Raji (cell line): ENCODE measurements around the gene PDLIM5.

Experiments
- POLR2A ChIP-seq: IDR thresholded peaks from 2 replicates; pipeline ENCODE4 v1.6.1; 2011; ENCODE audit warnings: low read depth, low read length, control low read depth; ENCODE audit not compliant: insufficient read depth

PDLIM5 gene

GRCh38 chr4:94500685-94501084 is 48.9 kb downstream of the PDLIM5 start:
- no peak for TF ChIP-seq POLR2A

DNA sequence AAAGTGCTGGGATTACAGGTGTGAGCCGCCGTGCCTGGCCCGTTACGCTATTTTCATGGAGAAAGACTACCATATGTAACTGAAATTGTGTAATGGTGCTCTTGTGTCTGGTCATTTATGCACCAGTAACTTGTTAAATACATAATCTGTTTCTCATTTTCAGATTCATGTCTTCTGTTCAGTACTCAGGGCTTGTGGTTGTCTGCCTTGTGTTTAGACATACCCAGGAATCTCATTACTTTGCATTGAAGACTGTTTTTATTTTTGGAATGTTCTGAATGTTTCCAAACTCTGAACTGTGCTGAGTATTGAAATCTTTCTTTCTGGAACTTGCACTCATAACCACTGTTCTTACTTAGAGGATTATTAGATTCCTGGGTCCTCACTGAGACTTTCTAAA is 52.8 kb downstream of the PDLIM5 start:
- TF ChIP-seq POLR2A: no peak

GRCh38 chr4:94506822-94507221 is 55.1 kb downstream of the PDLIM5 start:
- no peak for TF ChIP-seq POLR2A

DNA sequence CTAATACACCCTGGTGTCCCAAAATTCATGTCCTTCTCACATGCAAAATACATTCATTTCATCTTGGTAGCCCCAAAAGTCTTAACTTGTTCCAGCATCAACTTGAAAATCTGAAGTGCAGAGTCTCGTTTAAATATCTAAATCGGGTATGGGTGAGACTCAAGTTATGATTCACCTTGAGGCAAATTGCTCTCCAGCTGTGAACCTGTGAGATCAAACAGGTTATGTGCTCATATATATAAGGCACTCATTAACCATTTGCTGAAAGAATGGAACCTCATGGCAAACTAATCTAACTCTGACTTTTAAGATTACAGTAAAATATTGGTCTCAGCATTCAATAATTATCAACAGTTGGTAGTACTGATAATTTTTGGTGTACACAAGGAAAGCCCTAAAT is 55.5 kb downstream of the PDLIM5 start:
- TF ChIP-seq POLR2A: no peak

DNA sequence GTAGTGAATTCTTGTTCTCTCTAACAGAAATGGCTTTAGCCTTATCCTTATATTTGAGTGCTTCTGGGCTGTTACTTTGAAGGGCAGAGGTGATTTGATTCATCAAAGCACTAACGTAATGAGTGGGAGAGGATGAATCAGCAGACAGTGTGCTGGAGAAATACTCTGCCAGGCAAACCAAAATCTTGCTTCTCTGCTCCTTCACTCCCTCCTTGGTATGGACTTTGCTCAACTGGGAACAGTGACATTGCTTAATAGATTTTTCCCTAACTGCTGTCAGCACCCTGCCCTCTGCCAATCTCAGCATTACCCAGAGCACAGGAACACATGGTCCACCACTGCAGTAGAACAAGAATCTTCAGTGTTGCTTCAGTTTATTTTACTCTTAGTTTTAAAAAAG is 56.0 kb downstream of the PDLIM5 start:
- no peak for TF ChIP-seq POLR2A

- no peak for TF ChIP-seq POLR2A
Observed at GRCh38 chr4:94508296-94508695, 56.6 kb downstream of the PDLIM5 start.

- TF ChIP-seq POLR2A: no peak
Observed at GRCh38 chr4:94508806-94509205, 57.1 kb downstream of the PDLIM5 start.

GRCh38 chr4:94511591-94511990 is 59.8 kb downstream of the PDLIM5 start:
- TF ChIP-seq POLR2A: no peak

- no peak for TF ChIP-seq POLR2A
Observed at GRCh38 chr4:94515365-94515764, 63.6 kb downstream of the PDLIM5 start.

DNA sequence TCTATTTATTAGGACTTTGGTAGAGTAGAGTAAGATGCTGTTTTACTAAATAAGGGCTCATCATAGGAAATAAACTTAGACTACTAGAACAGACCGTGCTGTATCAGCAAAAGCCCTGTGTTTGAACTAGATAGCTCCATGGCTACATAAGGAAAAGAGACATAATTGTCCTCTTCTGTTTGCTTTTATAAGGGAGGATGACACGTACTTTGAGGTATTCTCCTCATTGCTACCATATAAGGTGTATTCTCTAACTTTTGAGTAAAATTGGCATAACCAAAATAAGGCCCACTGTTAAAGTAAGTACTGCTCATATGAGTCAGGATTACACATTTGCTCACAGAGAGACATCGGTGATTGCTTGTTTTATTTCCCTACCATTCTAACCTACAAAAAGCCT is 64.3 kb downstream of the PDLIM5 start:
- no peak for TF ChIP-seq POLR2A

DNA sequence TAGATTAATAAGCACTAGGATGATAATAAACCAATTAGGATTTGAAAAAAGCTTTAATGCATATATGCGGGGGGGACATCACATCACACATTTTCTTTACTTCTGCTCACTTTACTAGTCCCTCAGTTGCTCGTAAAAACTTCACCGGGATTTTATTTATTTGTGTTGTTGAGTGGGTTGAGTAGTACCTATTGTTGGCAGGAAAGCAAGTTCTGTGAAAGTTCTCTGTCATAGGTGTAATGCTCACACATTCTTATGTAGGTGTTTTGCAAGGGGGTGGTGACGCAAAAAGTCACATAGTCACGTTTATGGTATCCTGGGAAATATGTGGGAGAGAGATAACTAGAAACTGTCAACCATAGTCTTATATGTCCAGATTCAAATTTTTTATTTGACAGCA is 65.3 kb downstream of the PDLIM5 start:
- no peak for TF ChIP-seq POLR2A

DNA sequence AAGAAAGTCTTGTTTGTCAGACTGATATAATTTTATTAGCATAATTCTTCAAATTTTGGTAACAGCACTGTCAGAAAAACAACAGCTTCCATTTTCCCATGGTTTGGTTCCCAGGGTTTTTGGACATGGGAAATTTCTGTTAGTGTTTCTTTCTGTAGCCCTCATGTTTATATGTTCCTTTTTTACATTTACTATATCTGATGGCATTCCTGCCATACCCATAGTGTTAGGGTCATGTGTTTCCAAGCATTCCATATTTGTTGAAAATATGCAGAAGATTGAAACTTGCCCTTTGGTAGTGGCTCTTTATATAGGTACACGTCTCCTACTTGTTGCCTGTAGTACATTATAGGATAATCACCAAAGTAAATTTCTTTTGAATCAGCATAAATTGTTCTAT is 65.8 kb downstream of the PDLIM5 start:
- TF ChIP-seq POLR2A: no peak

DNA sequence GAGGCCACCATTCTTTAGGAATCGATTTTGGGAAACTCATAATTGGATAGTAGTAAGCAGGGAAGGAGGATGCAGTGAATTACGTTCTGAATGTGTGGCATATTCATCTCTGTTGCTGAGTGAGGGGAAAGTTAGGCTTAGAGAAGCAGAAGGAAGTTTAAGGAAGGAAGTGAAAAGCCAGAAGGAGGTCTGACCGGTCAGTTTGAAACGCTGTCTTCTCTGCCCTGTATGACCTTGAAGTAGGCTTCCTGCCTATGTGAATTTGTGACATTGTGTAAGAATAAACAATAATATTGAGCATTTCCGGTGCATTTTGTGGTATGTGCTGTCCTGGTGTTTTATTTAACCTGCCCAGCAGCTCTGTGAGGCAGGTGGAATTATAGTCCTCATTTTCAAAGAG is 67.3 kb downstream of the PDLIM5 start:
- no peak for TF ChIP-seq POLR2A

DNA sequence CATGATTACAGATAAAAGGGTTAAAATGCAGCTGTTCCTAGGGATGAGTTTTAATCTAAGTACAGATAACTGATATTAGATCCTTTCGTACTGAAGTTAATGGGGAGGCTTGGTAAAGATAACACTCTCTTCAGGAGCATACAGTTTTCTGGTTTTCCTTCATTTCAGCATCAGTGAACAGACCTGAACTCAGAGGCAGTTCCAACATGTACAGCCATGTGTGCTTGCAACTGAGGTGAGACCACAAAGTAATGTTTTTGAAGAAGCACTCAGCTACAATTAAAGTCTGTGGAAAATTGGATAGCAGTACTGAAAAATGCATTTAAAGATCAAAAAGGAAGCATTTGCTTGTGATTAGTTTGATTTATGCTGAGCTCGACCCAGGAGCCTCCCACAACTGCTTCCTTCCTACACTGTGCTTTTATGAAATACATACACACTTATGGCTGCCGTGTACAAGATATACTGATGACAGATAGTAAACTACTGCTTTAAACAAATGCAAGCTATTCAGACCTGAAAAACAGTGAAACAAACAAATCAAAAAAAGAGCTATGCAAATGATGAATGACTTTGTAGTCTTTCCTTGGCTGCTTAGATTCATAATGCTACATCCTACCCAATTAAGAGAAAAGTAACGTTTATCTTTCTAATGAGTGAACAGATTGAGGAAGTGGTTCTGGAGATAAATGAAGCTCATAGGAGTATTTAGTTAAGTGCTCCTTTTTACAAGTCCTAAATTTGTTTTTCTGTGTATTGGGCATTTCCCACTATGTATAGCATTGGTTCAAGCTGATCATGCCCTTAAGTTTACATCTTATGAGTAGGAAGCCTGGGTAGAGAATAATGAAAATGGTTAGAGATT is 68.4 kb downstream of the PDLIM5 start:
- TF ChIP-seq POLR2A: no peak

DNA sequence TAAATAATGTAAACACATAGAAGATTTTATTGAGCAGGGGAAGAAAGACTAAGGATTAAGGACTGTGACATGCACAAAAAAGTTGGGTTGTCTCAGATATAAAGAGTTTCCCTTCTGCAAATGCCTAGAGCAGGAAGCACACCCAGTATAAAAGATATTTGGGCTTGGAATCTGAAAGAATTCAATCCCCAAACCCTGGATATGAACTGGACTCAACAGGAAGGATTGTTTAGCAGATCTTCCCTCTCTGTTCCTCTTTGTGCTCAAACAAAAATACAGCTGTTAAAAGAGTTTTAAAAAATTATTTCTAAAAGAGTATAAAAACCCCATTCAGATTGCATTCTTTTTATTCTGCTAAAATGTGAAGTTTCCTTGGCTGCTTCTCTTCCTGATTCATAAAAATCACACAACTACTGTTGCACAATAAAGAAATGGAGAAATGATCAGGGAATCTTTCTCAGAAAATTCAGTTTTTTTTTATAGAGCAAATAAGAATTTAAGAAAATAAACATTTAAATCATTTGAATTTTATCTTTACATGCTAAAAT is 71.4 kb downstream of the PDLIM5 start:
- no peak for TF ChIP-seq POLR2A

DNA sequence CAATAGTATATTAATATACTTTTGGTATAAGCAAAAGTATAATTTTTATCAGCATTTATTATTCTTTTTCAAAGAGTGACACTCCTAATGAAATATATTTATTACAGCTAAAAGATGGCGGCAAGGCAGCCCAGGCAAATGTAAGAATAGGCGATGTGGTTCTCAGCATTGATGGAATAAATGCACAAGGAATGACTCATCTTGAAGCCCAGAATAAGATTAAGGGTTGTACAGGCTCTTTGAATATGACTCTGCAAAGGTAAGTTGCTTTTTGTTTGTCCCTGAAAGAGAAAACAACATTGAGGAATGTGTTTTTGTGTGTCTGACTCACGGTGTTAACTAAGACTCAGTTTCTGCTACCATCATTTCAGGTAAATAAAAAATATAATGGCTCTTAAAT is 71.9 kb downstream of the PDLIM5 start:
- no peak for TF ChIP-seq POLR2A
